Measurements from ENCODE around the gene DIP2B.

DNA sequence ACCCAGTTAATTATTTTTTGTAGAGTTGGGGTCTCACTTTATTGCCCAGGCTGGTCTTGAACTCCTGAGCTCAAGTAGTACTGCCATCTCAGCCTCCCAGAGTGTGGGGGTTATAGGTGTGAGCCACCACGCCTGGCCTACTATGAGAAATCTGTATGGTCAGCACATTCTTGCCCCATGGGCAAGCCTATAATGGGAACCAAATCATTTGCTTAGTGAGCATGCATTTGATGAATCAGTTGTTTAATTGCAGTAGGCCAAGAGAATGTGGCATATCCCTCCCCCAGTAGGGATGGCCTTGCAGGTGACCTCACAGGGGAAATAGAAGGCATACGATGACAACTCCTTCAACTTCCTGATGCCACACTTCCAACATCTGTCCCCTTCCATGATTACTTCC, 122.7 kb downstream of the DIP2B start:
- no peak for TF ChIP-seq CTCF (IDR thresholded peaks at IDR 0.05)
- no peak for TF ChIP-seq POLR2A (IDR thresholded peaks at IDR 0.05)

Measured in adrenal gland (tissue), 5 donors.